ENCODE measurements around the gene DNAJB9. TPM values are rescaled to one million over a fixed set of nuclear protein-coding genes. Genes with fewer than 3 reads are reported as not detected.

The DNAJB9 gene
- total and polyA plus RNA-seq, 9 of the 15 experiments (the other 6 are each of a cell fraction or from before 2014, with no cell fraction given) = 4.3 to 34.2 (median 9.6) TPM

DNA sequence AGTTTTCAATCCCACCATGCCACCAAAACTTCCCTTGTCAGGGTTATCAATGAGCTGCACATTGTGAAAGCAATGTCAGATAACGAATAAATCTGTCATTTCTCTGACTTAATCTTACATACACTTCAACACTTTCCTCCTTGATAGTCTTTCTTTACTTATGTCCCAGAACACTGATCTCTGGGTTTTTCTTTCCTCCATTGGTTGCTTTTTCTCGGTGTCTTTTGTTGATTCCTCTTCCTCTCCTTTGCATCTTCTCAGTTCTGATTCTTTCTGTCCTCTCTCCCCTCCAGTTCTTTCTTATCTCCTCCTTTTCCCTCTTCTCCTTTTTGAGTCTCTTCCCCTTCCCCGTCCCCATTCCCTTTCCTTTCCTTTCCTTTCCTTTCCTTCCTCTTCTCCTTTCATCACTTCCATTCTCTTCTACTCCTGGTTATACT, 16.6 kb downstream of the DNAJB9 start (continued):
- TF ChIP-seq DPF2 (IDR thresholded peaks at IDR 0.05) (peak; percentile 99), PBX2 (CRISPR knock-in tag; IDR thresholded peaks at IDR 0.05; ENCODE audit: low read depth) (0 out of 2 replicates have a peak, but pooled peaks have one; percentile 44), PBX2 (tag; conservative IDR thresholded peaks at IDR 0.05; ENCODE audit: low read depth) (peak; percentile 99)

DNA sequence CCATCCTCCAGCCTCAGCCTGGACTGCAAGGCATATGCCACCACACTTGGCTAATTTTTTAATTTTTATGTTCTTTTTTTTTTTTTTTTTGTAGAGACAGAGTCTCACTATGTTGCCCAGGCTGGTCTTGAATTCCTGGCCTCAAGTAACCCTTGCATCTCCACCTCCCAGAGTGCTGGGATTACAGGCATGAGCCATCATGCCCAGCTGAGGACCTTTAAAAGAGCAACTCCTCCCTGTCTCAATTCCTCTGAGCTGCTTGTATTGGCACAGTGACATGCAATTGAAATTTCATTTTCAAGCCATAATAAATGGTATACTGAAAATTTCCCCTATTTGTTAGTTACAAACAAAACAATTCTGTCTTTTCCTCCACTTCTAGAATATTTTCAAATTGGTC, 19.5 kb downstream of the DNAJB9 start:
- Histone ChIP-seq H3K9me3 (replicated peaks; ENCODE audit: control insufficient read depth, insufficient read depth, low read depth, low read length) (no peaks in the 10 kb centered on the region), H3K4me2 (ENCODE audit: insufficient read depth, low read length) (no peak overlapping the region), H2AFZ (ENCODE audit: low read depth, low read length) (no peak overlapping the region), H3K4me1 (replicated peaks in 1 of 2; ENCODE audit: control insufficient read depth in 2 of 2, insufficient read depth in 2 of 2, low read length in 2 of 2) (peaks cover 5 to 16% of the 10 kb centered on the region in 2 experiments), H3K9me1 (ENCODE audit: control insufficient read depth, insufficient read depth, low read length) (no peaks in the 10 kb centered on the region), H3K79me2 (ENCODE audit: control insufficient read depth, insufficient read depth, low read length) (no peaks in the 10 kb centered on the region), H4K20me1 (replicated peaks; ENCODE audit: control insufficient read depth, insufficient read depth, low read length) (no peaks in the 10 kb centered on the region), H3K27me3 (ENCODE audit: control insufficient read depth in 2 of 2, insufficient read depth in 2 of 2, low read length in 2 of 2) (peaks cover 11 to 12% of the 10 kb centered on the region in 2 experiments; a peak in 3 of 5 replicates), H3K36me3 (ENCODE audit: control insufficient read depth, insufficient read depth, low read length) (no peaks in the 10 kb centered on the region), H3K27ac (ENCODE audit: extremely low read depth, low read depth, low read length) (no peak overlapping the region), H3K9ac (ENCODE audit: insufficient read depth in 1 of 2, low read depth in 2 of 2, low read length in 2 of 2) (no peak overlapping the region), H3K4me3 (no peak overlapping the region)
- no peak for ATAC-seq
- TF ChIP-seq, protein P1, sequence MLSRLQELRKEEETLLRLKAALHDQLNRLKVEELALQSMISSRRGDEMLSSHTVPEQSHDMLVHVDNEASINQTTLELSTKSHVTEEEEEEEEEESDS (CRISPR knock-in tag; IDR thresholded peaks at IDR 0.05) = no peak
- TF ChIP-seq PATZ1 (CRISPR knock-in tag; IDR thresholded peaks at IDR 0.05; ENCODE audit: borderline replicate concordance) = no peak
- no peak for TF ChIP-seq ZNF311 (CRISPR knock-in tag; IDR thresholded peaks at IDR 0.05)
- TF ChIP-seq TARDBP (IDR thresholded peaks at IDR 0.05) = no peak
- TF ChIP-seq MAZ (CRISPR knock-in tag; conservative IDR thresholded peaks at IDR 0.05 in 1 of 2, IDR thresholded peaks at IDR 0.05 in 1 of 2) = no peak
- no peak for TF ChIP-seq HDAC2 (IDR thresholded peaks at IDR 0.05)
- DNase-seq (ENCODE audit: extremely low read depth in 1 of 4, low spot score in 3 of 4) = no peak
- in situ Hi-C loops (cut with MboI) = no loop called here
- ChIA-PET POLR2A (interaction anchor here (0.7 kb wide), 1 partner anchor 19 kb away, joined by 5 read pairs; the partner anchor contains the start of gene DNAJB9), CTCF (ENCODE audit: low intra/inter-chr PET ratio) (no interaction called here)
- no peak for FAIRE-seq
- intact Hi-C loops (cut with micrococcal nuclease) = no loop called here
- BruUV-seq (replicated peaks) = no TSS peak

Measured in K562 (cell line).